Fibroblast of villous mesenchyme (primary cell): ENCODE measurements around the gene GDF11. TPM values are rescaled to one million over a fixed set of nuclear protein-coding genes. Genes with fewer than 3 reads are reported as not detected.

ENCODE experiments used
- DNase-seq: peaks from one replicate; pipeline ENCODE4 v3.0.0-alpha.2; 2010; ENCODE audit warnings: low read depth
- H3K4me3 ChIP-seq: 2 replicates; pipeline ENCODE4 v1.5.1; 2011; ENCODE audit warnings: low read depth, mild to moderate bottlenecking, low read length
- total RNA-seq: library from RNA; depleted of rRNA; stranded (reverse); fragments of >200 nt; gene quantifications from 2 replicates; pipeline ENCODE4 v1.2.3, GENCODE V29; 2012
- TF ChIP-seq, protein P1 (sequence below): IDR thresholded peaks from 2 replicates; pipeline ENCODE4 v1.5.1; 2012; ENCODE audit warnings: low read depth, mild to moderate bottlenecking, low read length; ENCODE audit not compliant: insufficient read depth

The GDF11 gene
- total RNA-seq, 1 donor = 6.5 TPM

GRCh38 chr12:55715169-55715764 is 27.7 kb upstream of the GDF11 start:
- H3K4me3 ChIP-seq = peak overlapping the region; percentile 93
- TF ChIP-seq, protein P1, sequence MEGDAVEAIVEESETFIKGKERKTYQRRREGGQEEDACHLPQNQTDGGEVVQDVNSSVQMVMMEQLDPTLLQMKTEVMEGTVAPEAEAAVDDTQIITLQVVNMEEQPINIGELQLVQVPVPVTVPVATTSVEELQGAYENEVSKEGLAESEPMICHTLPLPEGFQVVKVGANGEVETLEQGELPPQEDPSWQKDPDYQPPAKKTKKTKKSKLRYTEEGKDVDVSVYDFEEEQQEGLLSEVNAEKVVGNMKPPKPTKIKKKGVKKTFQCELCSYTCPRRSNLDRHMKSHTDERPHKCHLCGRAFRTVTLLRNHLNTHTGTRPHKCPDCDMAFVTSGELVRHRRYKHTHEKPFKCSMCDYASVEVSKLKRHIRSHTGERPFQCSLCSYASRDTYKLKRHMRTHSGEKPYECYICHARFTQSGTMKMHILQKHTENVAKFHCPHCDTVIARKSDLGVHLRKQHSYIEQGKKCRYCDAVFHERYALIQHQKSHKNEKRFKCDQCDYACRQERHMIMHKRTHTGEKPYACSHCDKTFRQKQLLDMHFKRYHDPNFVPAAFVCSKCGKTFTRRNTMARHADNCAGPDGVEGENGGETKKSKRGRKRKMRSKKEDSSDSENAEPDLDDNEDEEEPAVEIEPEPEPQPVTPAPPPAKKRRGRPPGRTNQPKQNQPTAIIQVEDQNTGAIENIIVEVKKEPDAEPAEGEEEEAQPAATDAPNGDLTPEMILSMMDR = no peak
- DNase-seq = no peak

DNA sequence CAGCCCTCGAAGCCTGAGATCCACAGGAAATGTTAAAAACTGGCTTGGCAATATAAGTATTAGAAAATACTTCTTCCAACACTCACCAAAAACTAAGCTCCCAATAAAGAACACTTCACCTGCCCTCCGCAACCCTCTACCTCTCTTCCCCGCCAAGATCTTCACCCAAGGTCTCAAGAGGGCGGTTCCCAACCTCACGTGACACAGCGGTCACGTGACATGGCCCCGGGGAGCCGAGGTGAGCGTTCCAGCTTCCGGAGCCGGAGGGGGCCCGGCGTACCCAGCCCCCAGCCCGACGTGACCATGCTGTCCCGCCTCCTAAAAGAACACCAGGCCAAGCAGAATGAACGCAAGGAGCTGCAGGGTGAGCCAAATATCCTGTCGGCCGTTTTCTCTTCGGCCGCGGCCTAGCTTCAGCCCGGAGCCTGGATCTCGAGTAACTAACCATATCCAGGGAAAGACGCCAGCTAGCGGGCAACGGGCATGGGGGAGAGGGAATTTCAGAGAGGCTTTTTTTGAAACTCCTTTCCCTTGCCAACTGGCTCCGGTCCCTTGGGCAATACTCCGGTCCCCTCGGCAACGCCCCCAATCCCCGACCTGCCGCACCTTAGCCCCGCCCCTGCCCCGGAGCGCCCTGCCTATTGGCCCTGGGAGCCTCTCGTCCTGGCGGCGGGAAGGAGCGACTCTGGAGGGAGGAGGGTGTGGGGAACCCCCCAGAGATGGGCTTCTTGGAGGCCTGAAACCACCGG is 26.9 kb upstream of the GDF11 start, which contains the start of gene BLOC1S1:
Gene BLOC1S1, plus strand, starts transcription at position 214 of the 749 bp plus-strand sequence. Its CDS starts 6 bp downstream, at position 220.
- peak; percentile 91 for DNase-seq
- H3K4me3 ChIP-seq = peak within 1 kb of the TSS; percentile 93
- TF ChIP-seq, protein P1 = peak; percentile 0

DNA sequence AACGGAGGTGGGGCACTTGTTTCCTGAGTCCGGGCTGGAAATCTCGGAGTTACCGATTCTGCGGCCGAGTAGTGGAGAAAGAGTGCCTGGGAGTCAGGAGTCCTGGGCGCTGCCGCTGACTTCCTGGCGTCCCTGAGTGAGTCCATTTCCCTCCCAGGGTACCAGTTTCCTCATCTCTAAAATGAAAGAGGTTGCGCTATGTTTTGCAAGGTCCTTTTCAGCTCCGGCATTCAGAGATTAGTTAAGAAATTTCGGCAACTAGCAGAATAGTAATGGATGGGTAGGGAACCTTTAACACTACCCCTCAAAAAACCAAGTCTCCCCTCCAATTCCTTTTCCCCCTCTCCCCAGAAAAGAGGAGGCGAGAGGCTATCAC is 26.4 kb upstream of the GDF11 start:
- no peak for DNase-seq
- TF ChIP-seq, protein P1 = no peak

GRCh38 chr12:55717011-55718007 is 25.6 kb upstream of the GDF11 start:
- no peak for DNase-seq
- TF ChIP-seq, protein P1 = no peak
- peak overlapping the region; percentile 93 for H3K4me3 ChIP-seq

More for the DNA sequence above, 26.4 kb upstream of the GDF11 start:
- H3K4me3 ChIP-seq = peak overlapping the region; percentile 93

DNA sequence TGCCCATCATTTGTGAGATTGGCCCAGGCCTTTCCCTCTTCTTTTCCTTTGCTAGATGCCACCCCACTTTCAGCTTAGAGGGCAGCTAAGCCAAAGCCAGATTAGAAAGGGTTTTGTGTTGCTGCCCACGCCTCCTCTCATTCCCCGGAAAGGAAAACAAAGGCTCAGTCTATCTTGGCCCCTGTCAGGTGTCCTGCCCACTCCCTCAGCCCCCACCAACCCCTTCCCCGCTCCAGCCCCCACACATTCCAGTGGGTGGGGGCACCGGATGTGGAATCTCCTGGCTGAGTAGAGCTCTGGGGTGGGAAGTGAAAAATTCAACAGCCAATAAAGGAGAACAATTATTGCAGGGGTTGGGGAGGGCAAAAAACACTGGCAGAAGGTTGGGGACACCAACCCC is 24.9 kb upstream of the GDF11 start:
- TF ChIP-seq, protein P1 = no peak
- no peak overlapping the region for H3K4me3 ChIP-seq
- DNase-seq = no peak

- no peak for DNase-seq
- H3K4me3 ChIP-seq = no peak overlapping the region
- TF ChIP-seq, protein P1 = no peak
Measured at GRCh38 chr12:55718624-55719275, 24.2 kb upstream of the GDF11 start.
